HepG2 (cell line): Measurements from ENCODE around the gene PPM1F. TPM values are rescaled to one million over a fixed set of nuclear protein-coding genes. Genes with fewer than 3 reads are reported as not detected.

Experiments
- ATAC-seq: fragments of 200-7000 bp; cut with Tn5 transposase; 3 replicates; pipeline ENCODE4 v1.9.1; 2020; ENCODE audit warnings: mild to moderate bottlenecking, moderate library complexity
- BruUV-seq: library from RNA; stranded (reverse); fragments of 400-500 nt; replicated peaks from 2 replicates; lab custom pipeline; 2021; lab: Mats Ljungman, UMichigan
- CTCF ChIA-PET: fragments of 300-600 bp; formaldehyde crosslinking; extraction: SDS; loops from one replicate; lab custom pipeline; 2021; ENCODE audit warnings: low total read pairs, inconsistent platforms, low intra/inter-chr PET ratio; lab: Yijun Ruan, JAX
- POLR2A ChIA-PET: fragments of 350-600 bp; sonication (Branson Sonifier 250); formaldehyde crosslinking; loops from one replicate; lab custom pipeline; 2020; ENCODE audit warnings: antibody characterized with exemption, inconsistent platforms; lab: Yijun Ruan, JAX
- DNase-seq: peaks from one replicate; pipeline ENCODE4 v3.0.0-alpha.2; 2015; ENCODE audit warnings: low spot score
- FAIRE-seq: peaks from 3 replicates; lab custom pipeline; 2011; peaks lifted over from hg19 to GRCh38; lab: Jason Lieb, UNC
- H2AFZ ChIP-seq: one replicate; pipeline ENCODE4 v1.6.1; 2011; ENCODE audit warnings: low read length, inconsistent platforms
- H3K27ac ChIP-seq: fragments of 300-600 bp; 3 replicates; pipeline ENCODE4 v1.8.0; 2011; ENCODE audit warnings: mixed run types, mild to moderate bottlenecking, mixed read lengths, low read length, inconsistent platforms; ENCODE audit not compliant: insufficient read depth; ENCODE audit errors: extremely low read length
- H3K27me3 ChIP-seq, 2 experiments: fragments of 200-600 bp in 1 of 2; 2 replicates in 1 of 2; 3 replicates in 1 of 2; pipeline versions ENCODE4 v1.6.0 to v1.8.0; 2011; ENCODE audit warnings: low read length in 2 of 2, mild to moderate bottlenecking in 2 of 2, moderate library complexity in 2 of 2, inconsistent platforms in 1 of 2; ENCODE audit not compliant: insufficient read depth in 2 of 2, control insufficient read depth in 1 of 2
- H3K36me3 ChIP-seq, 2 experiments: fragments of 200-600 bp in 1 of 2; replicated peaks in 1 of 2; 2 replicates in 1 of 2; 3 replicates in 1 of 2; pipeline versions ENCODE4 v1.5.1 to v1.8.0; 2011; ENCODE audit warnings: low read length in 2 of 2, inconsistent platforms in 1 of 2; ENCODE audit not compliant: insufficient read depth in 2 of 2, control insufficient read depth in 1 of 2
- H3K4me1 ChIP-seq: 2 replicates; pipeline ENCODE4 v1.5.1; 2012; ENCODE audit warnings: low read length, inconsistent platforms; ENCODE audit not compliant: insufficient read depth
- H3K4me2 ChIP-seq: 2 replicates; pipeline ENCODE4 v1.6.0; 2011; ENCODE audit warnings: low read depth, low read length, inconsistent platforms
- H3K4me3 ChIP-seq, 3 experiments: fragments of 200-600 bp in 1 of 3; sonication (generic), shearing (Covaris generic) in 1 of 3; replicated peaks in 1 of 3; 2 replicates each; pipeline ENCODE4 v1.5.1; 2011 to 2016; ENCODE audit warnings: low read length in 3 of 3, inconsistent platforms in 2 of 3, low read depth in 2 of 3, mild to moderate bottlenecking in 2 of 3, control low read depth in 1 of 3, mixed read lengths in 1 of 3; ENCODE audit not compliant: insufficient read depth in 1 of 3
- H3K79me2 ChIP-seq: one replicate; pipeline ENCODE4 v1.6.1; 2011; ENCODE audit warnings: low read length, inconsistent platforms; ENCODE audit not compliant: insufficient read depth
- H3K9ac ChIP-seq: 2 replicates; pipeline ENCODE4 v1.6.0; 2011; ENCODE audit warnings: mild to moderate bottlenecking, low read depth, low read length, inconsistent platforms; ENCODE audit not compliant: insufficient read depth
- H3K9me3 ChIP-seq: 2 replicates; pipeline ENCODE4 v1.5.1; 2012; ENCODE audit warnings: mild to moderate bottlenecking, low read length
- H4K20me1 ChIP-seq: 2 replicates; pipeline ENCODE4 v1.6.0; 2011; ENCODE audit warnings: inconsistent platforms, mild to moderate bottlenecking, low read length, moderate library complexity; ENCODE audit not compliant: insufficient read depth
- ATRX ChIP-seq: sonication (generic); formaldehyde crosslinking; IDR thresholded peaks from 2 replicates; pipeline ENCODE4 v1.4.0; 2020; ENCODE audit warnings: missing genetic modification reagents, borderline replicate concordance
- CHD2 ChIP-seq: IDR thresholded peaks from 2 replicates; pipeline ENCODE4 v1.6.1; 2011; ENCODE audit warnings: low read depth, low read length, improper control_type of control experiment
- DDIT3 ChIP-seq: sonication (generic); formaldehyde crosslinking; IDR thresholded peaks from 2 replicates; pipeline ENCODE4 v1.4.0; 2020; ENCODE audit warnings: mild to moderate bottlenecking, missing genetic modification reagents
- HDAC6 ChIP-seq: fragments of 200-600 bp; sonication (generic); IDR thresholded peaks from 2 replicates; pipeline ENCODE4 v1.7.0; 2017; ENCODE audit warnings: mild to moderate bottlenecking, antibody characterized with exemption, low read length, low read depth
- NR1H2 ChIP-seq: sonication (generic); formaldehyde crosslinking; IDR thresholded peaks from 2 replicates; pipeline ENCODE4 v1.8.1; 2022; ENCODE audit warnings: low read depth, missing genetic modification reagents, borderline replicate concordance
- NR2F2 ChIP-seq: IDR thresholded peaks from 2 replicates; pipeline ENCODE4 v1.6.1; 2012; ENCODE audit warnings: low read depth, inconsistent platforms, borderline replicate concordance
- SOX5 ChIP-seq: IDR thresholded peaks from 2 replicates; pipeline ENCODE4 v1.6.1; 2016; ENCODE audit warnings: borderline replicate concordance
- SRSF1 ChIP-seq: fragments of 200-400 bp; formaldehyde crosslinking; optimal IDR thresholded peaks from 2 replicates; pipeline ENCODE3; 2017; ENCODE audit warnings: mild to moderate bottlenecking, low read depth, low read length, moderate library complexity
- TSC22D2 ChIP-seq: sonication (generic); formaldehyde crosslinking; IDR thresholded peaks from 2 replicates; pipeline ENCODE4 v1.5.1; 2020; ENCODE audit warnings: missing genetic modification reagents, mild to moderate bottlenecking, borderline replicate concordance
- ZBTB3 ChIP-seq: sonication (generic); formaldehyde crosslinking; IDR thresholded peaks from 2 replicates; pipeline ENCODE4 v1.4.0; 2020; ENCODE audit warnings: low read depth, mild to moderate bottlenecking, moderate library complexity, missing genetic modification reagents, borderline replicate concordance
- ZBTB42 ChIP-seq: sonication (generic); formaldehyde crosslinking; IDR thresholded peaks from 2 replicates; pipeline ENCODE4 v1.5.0; 2020; ENCODE audit warnings: mild to moderate bottlenecking, missing genetic modification reagents
- ZFP90 ChIP-seq: sonication (generic); formaldehyde crosslinking; IDR thresholded peaks from 2 replicates; pipeline ENCODE4 v1.8.0; 2022; ENCODE audit warnings: missing genetic modification reagents, mild to moderate bottlenecking, inconsistent platforms, borderline replicate concordance
- ZNF383 ChIP-seq: sonication (generic); formaldehyde crosslinking; IDR thresholded peaks from 2 replicates; pipeline ENCODE4 v1.4.0; 2020; ENCODE audit warnings: missing genetic modification reagents, mild to moderate bottlenecking, borderline replicate concordance
- ZNF605 ChIP-seq: sonication (generic); formaldehyde crosslinking; IDR thresholded peaks from 2 replicates; pipeline ENCODE4 v1.8.0; 2022; ENCODE audit warnings: mild to moderate bottlenecking, missing genetic modification reagents
- ZNF646 ChIP-seq: sonication (generic); formaldehyde crosslinking; IDR thresholded peaks from 2 replicates; pipeline ENCODE4 v1.9.0; 2021; ENCODE audit warnings: mild to moderate bottlenecking, missing genetic modification reagents
- ZSCAN12 ChIP-seq: sonication (generic); formaldehyde crosslinking; IDR thresholded peaks from 2 replicates; pipeline ENCODE4 v1.9.0; 2021; ENCODE audit warnings: mild to moderate bottlenecking, missing genetic modification reagents
- WGBS: methylation state at CpG from one replicate; pipeline ENCODE4 v1.1.6; 2017; ENCODE audit warnings: low lambda C conversion rate; 5-methylcytosine and 5-hydroxymethylcytosine counted together
- in situ Hi-C: cut with HindIII; loops from 2 replicates; pipeline ENCODE4 v1.10.0; 2017; ENCODE audit warnings: low pct_unique_long_range_greater_than_20kb; ENCODE audit not compliant: extremely low pct_ligation_motif_present
- intact Hi-C: fragments of 100-400 bp; cut with micrococcal nuclease; formaldehyde crosslinking; loops from one replicate; pipeline ENCODE4 v1.10.0; 2022; ENCODE audit not compliant: unreplicated experiment
- polyA plus RNA-seq, 8 experiments: library from polyadenylated mRNA; depleted of rRNA in 3 of 8; stranded (reverse) in 7 of 8; unstranded in 1 of 8; fragments of >200 nt; fragmentation: Illumina TruSeq in 4 of 8; extraction: Trizol in 4 of 8; gene quantifications; 2 replicates each; pipeline versions ENCODE4 v1.2.1 to v1.2.3, GENCODE V29; 2011 to 2016; ENCODE audit warnings: low read depth in 4 of 8, missing spikeins in 1 of 8, mixed read lengths in 1 of 8; ENCODE audit not compliant: insufficient read depth in 1 of 8
- total RNA-seq, 5 experiments: library from RNA; depleted of rRNA; stranded (reverse); fragments of >200 nt; fragmentation: Illumina TruSeq; extraction: Trizol; gene quantifications; 2 replicates each; pipeline ENCODE4 v1.2.3, GENCODE V29; 2016; ENCODE audit warnings: low read depth in 1 of 5
- TF ChIP-seq, protein P1 (sequence below): sonication (generic); formaldehyde crosslinking; IDR thresholded peaks from 2 replicates; pipeline ENCODE4 v1.4.0; 2020; ENCODE audit warnings: missing genetic modification reagents, low read depth, mild to moderate bottlenecking, borderline replicate concordance

PPM1F gene
- total and polyA plus RNA-seq, 2 of the 13 experiments (the other 11 are each of a cell fraction or from before 2014, with no cell fraction given) = 11.0 to 19.6 TPM

- TF ChIP-seq NR2F2 (no peak), HDAC6 (no peak), ATRX (CRISPR knock-in tag) (no peak)
Observed at GRCh38 chr22:21995660-21996059, 43.0 kb upstream of the PPM1F start (continued).

DNA sequence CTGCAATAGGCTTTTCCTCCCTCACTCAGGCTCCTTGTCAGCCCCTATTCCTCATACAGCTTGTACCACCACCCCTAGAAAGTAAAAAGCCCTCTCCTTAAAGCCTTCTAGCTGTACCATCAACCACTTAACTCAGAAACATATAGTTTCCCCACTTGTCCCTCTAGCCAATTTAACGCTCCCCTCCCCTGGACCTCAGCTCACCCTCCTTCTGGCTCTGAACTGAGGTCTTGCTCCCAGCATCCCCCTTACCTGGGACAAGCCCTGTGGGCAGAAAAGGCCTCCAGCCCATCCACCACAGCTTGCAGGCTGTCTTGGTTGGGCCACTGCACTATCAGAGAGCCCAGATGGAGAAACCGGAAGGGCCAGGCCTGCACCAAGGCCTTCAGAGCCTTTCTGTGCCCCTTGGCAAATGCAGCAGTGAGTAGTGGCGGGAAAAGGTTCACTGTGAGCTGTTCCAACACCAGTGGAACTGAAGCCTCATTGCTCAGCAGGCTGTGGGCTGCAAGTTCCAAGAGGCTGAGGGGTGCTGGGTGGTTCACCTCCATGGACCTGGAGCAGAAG lies 42.3 kb upstream of the PPM1F start:
- Histone ChIP-seq H3K9ac (no peak overlapping the region), H3K9me3 (no peaks in the 10 kb centered on the region), H3K36me3 (no peaks in the 10 kb centered on the region), H3K79me2 (no peaks in the 10 kb centered on the region), H3K27ac (no peak overlapping the region), H3K4me2 (no peak overlapping the region), H4K20me1 (no peaks in the 10 kb centered on the region), H2AFZ (no peak overlapping the region), H3K4me1 (peaks cover 13% of the 10 kb centered on the region), H3K27me3 (peaks cover 1 to 33% of the 10 kb centered on the region in 2 experiments; a peak in 3 of 5 replicates), H3K4me3 (no peak overlapping the region)
- ChIA-PET CTCF (no interaction called here), POLR2A (no interaction called here)
- 53% methylated on average over 3 of the region's 3 CpGs for WGBS
- in situ Hi-C loops = no loop called here
- no peak for ATAC-seq
- FAIRE-seq = no peak
- TF ChIP-seq CHD2 (no peak), ZNF383 (CRISPR knock-in tag) (no peak), SRSF1 (no peak), DDIT3 (CRISPR knock-in tag) (no peak), ZBTB42 (no peak), ZNF646 (CRISPR knock-in tag) (no peak), NR1H2 (CRISPR knock-in tag) (no peak), ZFP90 (CRISPR knock-in tag) (no peak), ZBTB3 (CRISPR knock-in tag) (no peak), TSC22D2 (CRISPR knock-in tag) (no peak), ZSCAN12 (CRISPR knock-in tag) (no peak), ZNF605 (CRISPR knock-in tag) (no peak), SOX5 (CRISPR knock-in tag) (no peak)
- TF ChIP-seq, protein P1, sequence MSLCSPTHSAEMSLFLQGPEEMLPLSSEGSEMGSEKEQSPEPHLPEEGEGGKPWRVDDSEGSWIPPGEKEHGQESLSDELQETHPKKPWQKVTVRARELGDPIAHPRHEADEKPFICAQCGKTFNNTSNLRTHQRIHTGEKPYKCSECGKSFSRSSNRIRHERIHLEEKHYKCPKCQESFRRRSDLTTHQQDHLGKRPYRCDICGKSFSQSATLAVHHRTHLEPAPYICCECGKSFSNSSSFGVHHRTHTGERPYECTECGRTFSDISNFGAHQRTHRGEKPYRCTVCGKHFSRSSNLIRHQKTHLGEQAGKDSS (CRISPR knock-in tag) = no peak
- intact Hi-C loops = no loop called here
- no TSS peak for BruUV-seq
- no peak for DNase-seq
